Retinal pigment epithelial cell (primary cell): Measurements from ENCODE around the gene CLIC4.
"Not testable (repeated sequence)": the region's sequence is repeated elsewhere in the genome, so short reads cannot be mapped to it uniquely, and the experiment has no call there.

Experiments
- DNase-seq: peaks from one replicate; pipeline ENCODE4 v3.0.0-alpha.2; 2010; ENCODE audit warnings: low read depth
- H3K4me3 ChIP-seq: 2 replicates; pipeline ENCODE4 v1.5.1; 2011; ENCODE audit warnings: mild to moderate bottlenecking, low read length, control low read depth, moderate library complexity
- TF ChIP-seq, protein P1 (sequence below): conservative IDR thresholded peaks from 2 replicates; pipeline ENCODE4 v1.5.1; 2011; ENCODE audit warnings: low read depth, low read length, control low read depth, inconsistent platforms

Gene CLIC4

DNA sequence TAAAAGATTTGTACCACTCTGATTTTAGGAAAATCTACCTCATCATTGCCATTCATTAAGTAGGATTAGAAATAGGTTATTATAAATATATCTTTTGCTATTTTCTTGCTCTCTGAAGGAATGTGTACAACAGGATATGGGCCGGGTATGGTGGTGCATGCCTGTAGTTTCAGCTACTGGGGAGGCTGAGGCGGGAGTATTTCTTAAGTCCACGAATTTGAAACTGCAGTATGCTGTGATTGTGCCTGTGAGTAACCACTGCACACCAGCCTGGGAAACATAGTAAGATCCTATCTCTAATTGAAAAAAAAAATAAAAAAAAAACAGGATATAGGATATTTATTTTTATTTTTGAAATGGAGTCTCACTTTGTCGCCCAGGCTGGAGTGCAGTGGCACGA lies 50.0 kb downstream of the CLIC4 start:
- no peak overlapping the region for H3K4me3 ChIP-seq
- DNase-seq, result no peak
- TF ChIP-seq, protein P1, sequence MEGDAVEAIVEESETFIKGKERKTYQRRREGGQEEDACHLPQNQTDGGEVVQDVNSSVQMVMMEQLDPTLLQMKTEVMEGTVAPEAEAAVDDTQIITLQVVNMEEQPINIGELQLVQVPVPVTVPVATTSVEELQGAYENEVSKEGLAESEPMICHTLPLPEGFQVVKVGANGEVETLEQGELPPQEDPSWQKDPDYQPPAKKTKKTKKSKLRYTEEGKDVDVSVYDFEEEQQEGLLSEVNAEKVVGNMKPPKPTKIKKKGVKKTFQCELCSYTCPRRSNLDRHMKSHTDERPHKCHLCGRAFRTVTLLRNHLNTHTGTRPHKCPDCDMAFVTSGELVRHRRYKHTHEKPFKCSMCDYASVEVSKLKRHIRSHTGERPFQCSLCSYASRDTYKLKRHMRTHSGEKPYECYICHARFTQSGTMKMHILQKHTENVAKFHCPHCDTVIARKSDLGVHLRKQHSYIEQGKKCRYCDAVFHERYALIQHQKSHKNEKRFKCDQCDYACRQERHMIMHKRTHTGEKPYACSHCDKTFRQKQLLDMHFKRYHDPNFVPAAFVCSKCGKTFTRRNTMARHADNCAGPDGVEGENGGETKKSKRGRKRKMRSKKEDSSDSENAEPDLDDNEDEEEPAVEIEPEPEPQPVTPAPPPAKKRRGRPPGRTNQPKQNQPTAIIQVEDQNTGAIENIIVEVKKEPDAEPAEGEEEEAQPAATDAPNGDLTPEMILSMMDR, result no peak

DNA sequence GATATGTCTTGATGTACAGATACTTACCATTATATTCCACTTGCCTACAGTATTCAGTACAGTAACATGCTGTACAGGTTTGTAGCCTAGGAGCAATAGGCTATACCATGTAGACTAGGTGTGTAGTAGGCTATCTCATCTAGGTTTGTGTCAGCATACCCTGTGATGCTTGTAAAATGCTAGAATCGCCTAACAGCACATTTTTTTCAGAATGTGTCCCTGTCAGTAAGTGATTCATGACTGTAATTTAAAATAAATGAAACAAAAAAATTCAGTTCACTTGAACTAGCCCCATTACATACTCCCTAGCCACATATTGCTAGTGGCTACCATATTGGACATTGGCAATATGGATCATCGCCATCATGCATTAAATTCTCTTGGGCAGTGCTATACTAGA lies 51.3 kb downstream of the CLIC4 start:
- TF ChIP-seq, protein P1, result no peak
- DNase-seq, result no peak
- H3K4me3 ChIP-seq, result no peak overlapping the region

DNA sequence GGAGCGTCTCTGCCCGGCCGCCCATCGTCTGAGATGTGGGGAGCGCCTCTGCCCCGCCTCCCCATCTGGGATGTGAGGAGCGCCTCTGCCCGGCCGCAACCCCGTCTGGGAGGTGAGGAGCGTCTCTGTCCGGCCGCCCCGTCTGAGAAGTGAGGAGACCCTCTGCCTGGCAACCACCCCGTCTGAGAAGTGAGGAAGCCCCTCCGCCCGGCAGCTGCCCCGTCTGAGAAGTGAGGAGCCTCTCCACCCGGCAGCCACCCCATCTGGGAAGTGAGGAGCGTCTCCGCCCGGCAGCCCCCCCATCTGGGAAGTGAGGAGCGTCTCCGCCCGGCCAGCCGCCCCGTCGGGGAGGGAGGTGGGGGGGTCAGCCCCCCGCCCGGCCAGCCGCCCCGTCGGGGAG lies 54.0 kb downstream of the CLIC4 start:
- not testable (repeated sequence) for H3K4me3 ChIP-seq, DNase-seq

DNA sequence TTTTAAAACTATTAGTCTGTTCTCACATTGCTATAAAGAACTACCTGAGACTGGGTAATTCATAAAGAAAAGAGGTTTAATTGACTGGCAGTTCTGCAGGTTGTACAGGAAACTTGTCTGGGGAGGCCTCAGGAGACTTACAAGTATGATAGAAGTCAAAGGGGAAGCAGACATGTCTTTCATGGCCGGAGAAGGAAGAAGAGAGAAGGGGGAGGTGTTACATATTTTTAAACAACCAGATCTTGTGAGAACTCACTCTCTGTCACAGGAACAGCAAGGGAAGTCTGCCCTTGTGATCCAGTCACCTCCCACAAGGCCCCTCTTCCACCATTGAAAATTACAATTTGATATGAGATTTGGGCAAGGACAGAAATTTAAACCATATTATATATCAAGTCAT lies 55.9 kb downstream of the CLIC4 start:
- H3K4me3 ChIP-seq, result no peak overlapping the region
- TF ChIP-seq, protein P1, result no peak
- DNase-seq, result no peak

DNA sequence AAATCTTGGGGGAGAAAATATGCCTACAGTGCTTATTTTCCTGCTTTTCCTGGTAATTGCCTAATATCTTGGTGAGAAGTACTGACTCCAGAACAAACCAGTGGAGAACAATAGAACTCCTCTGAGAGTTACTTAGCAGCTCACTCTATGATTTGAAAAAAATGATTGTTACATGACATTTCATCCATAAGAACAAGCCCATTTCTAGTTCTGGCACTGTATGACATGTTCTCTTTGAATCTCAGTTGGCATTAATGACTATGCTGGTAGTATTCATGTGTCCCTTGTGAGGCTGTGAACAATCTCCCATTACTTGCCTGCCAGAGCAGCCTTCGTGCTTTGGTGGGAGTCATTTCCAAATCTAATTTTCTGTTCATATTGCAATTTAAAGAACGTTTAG lies 58.0 kb downstream of the CLIC4 start:
- DNase-seq, result no peak
- TF ChIP-seq, protein P1, result no peak
- no peak overlapping the region for H3K4me3 ChIP-seq

DNA sequence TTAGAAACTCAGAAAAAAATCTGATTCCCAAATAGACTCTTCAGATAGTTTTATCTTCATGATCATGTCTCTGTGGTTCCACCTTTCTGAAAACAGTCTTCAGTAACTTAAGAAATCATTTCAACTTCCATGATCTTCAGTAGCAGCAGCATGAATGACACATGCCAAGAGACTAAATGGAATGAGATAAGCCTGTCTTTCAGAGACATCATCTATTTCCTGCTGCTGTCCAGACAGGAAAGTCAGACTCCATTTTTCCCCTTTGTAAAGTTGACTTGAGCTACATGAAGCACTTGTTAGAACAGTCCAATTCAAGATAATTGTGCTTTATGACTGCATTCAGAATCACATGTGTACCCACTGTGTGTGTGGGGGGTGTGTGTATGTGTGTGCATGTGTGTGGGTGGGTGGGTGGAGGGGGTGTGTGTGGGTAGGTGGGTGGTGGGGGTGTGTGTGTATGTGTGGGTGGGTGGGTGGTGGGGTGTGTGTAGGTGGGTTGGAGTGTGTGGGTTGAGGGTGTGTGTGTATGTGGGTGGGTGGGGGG lies 58.8 kb downstream of the CLIC4 start:
- TF ChIP-seq, protein P1, result no peak
- no peak for DNase-seq
- no peak overlapping the region for H3K4me3 ChIP-seq

DNA sequence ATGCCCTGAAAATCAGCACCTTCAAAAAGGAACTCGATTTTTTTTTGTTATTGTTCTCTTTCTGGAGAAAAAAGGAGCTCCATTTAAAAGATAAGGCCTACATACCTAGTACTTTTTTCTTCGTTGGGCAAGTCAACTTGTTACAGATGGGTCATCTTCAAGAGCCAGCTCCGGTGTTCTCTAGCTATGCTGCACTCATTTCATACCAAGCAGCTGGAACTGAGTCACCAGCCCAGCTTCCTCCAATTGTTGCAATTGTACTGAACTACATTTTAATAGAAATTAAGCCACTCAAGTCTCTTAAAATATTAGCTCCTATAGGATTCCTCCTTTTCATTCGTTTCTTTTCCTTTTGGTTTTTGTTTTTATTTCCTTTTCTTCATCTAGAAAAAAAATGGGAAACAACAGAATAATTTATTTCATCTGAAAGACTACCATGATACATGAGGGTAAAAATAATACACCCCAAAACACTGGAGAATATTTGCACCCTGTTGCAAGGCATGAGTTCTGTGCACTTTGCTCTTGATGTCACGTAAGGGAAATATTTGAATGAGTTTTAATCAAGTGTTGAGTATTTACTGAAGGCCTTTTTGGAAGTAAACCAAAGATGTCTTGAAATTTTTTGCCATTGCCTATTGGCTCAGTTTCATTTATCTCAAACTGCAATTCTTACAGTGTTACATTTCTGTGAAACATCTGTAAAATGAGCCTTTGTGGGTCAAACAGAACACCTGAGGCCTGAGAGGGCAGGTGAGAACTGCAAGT lies 60.5 kb downstream of the CLIC4 start:
- H3K4me3 ChIP-seq, result no peak overlapping the region
- TF ChIP-seq, protein P1, result no peak
- no peak for DNase-seq
